CD4-positive, alpha-beta T cell (primary cell): ENCODE results near the gene PPP6C. TPM values are rescaled to one million over a fixed set of nuclear protein-coding genes. Genes with fewer than 3 reads are reported as not detected.
"Not testable (repeated sequence)": the region's sequence is repeated elsewhere in the genome, so short reads cannot be mapped to it uniquely, and the experiment has no call there.

Experiments used
- ATAC-seq: fragments of 200-7000 bp; cut with Tn5 transposase; one replicate; pipeline ENCODE4 v1.10.0; 2022; ENCODE audit warnings: mild to moderate bottlenecking; ENCODE audit not compliant: poor library complexity
- CTCF ChIA-PET: fragments of 350-600 bp; sonication (Branson Sonifier 250); formaldehyde crosslinking; loops from one replicate; lab custom pipeline; 2021; ENCODE audit warnings: antibody characterized with exemption, inconsistent platforms; lab: Charles Lee
- POLR2A ChIA-PET: fragments of 350-600 bp; sonication (Branson Sonifier 250); formaldehyde crosslinking; loops from one replicate; lab custom pipeline; 2021; ENCODE audit warnings: antibody characterized with exemption, inconsistent platforms; lab: Charles Lee
- DNase-seq, 14 experiments: peaks; one replicate each; pipeline ENCODE4 v3.0.0-alpha.2; 2013 to 2020; ENCODE audit warnings: mixed read lengths in 2 of 14
- H3K27ac ChIP-seq, 2 donors: one replicate each; pipeline versions ENCODE4 v1.5.1 to v1.7.0; 2013; ENCODE audit warnings: low read length in 2 of 2, low read depth in 1 of 2, mild to moderate bottlenecking in 1 of 2
- H3K27me3 ChIP-seq, 2 experiments: 1 replicate in 1 of 2; 2 replicates in 1 of 2; pipeline versions ENCODE4 v1.6.1 to v1.7.0; 2013; ENCODE audit warnings: low read length in 2 of 2, control low read depth in 1 of 2, mild to moderate bottlenecking in 1 of 2, moderate library complexity in 1 of 2; ENCODE audit not compliant: insufficient read depth in 2 of 2, control insufficient read depth in 1 of 2
- H3K36me3 ChIP-seq: one replicate; pipeline ENCODE4 v1.6.1; 2013; ENCODE audit warnings: low read length, control low read depth; ENCODE audit not compliant: insufficient read depth
- H3K4me1 ChIP-seq: one replicate; pipeline ENCODE4 v1.6.1; 2013; ENCODE audit warnings: low read length, control low read depth; ENCODE audit not compliant: insufficient read depth
- H3K4me3 ChIP-seq: one replicate; pipeline ENCODE4 v1.5.1; 2013; ENCODE audit warnings: mild to moderate bottlenecking, low read length, moderate library complexity
- H3K9me3 ChIP-seq, 2 experiments: 1 replicate in 1 of 2; 2 replicates in 1 of 2; pipeline versions ENCODE4 v1.6.1 to v1.7.0; 2013; ENCODE audit warnings: low read length in 2 of 2, mild to moderate bottlenecking in 2 of 2, control low read depth in 1 of 2, moderate library complexity in 1 of 2; ENCODE audit not compliant: control insufficient read depth in 1 of 2, insufficient read depth in 1 of 2
- H3K27ac Mint-ChIP-seq: one replicate; pipeline ENCODE4 v1.8.0; 2020; ENCODE audit warnings: mixed read lengths
- H3K27me3 Mint-ChIP-seq: one replicate; pipeline ENCODE4 v1.8.0; 2021; ENCODE audit warnings: mixed read lengths
- H3K36me3 Mint-ChIP-seq: one replicate; pipeline ENCODE4 v1.8.0; 2021; ENCODE audit warnings: low read depth, mixed read lengths
- H3K4me1 Mint-ChIP-seq: one replicate; pipeline ENCODE4 v1.8.0; 2021; ENCODE audit warnings: low read depth, mixed read lengths
- H3K4me3 Mint-ChIP-seq: one replicate; pipeline ENCODE4 v1.8.0; 2020; ENCODE audit warnings: mild to moderate bottlenecking, mixed read lengths
- H3K9me3 Mint-ChIP-seq: one replicate; pipeline ENCODE4 v1.8.0; 2020; ENCODE audit warnings: mixed read lengths
- CTCF ChIP-seq: fragments of 200-600 bp; IDR thresholded peaks from one replicate; pipeline ENCODE4 v1.8.0; 2022; ENCODE audit warnings: antibody characterized with exemption, mild to moderate bottlenecking
- intact Hi-C, 2 experiments: fragments of 100-400 bp; cut with DNase I in 1 of 2; cut with micrococcal nuclease in 1 of 2; formaldehyde crosslinking; loops; one replicate each; pipeline versions ENCODE4 v1.15.1 to v1.9.0; 2023 to 2025; cut with DNase I, micrococcal nuclease
- polyA plus RNA-seq, 2 donors: library from polyadenylated mRNA; unstranded; fragments of 120-200 nt; gene quantifications; one replicate each; pipeline ENCODE4 v1.2.1, GENCODE V29; 2013
- total RNA-seq, 174 experiments: library from RNA in 2 of 174; stranded (reverse) in 2 of 174; gene quantifications; one replicate each; pipeline ENCODE4 v1.2.3 and lab custom pipeline; 2021 to 2026

PPP6C gene
- total RNA-seq (10 to 100 TPM; 32.9 to 35.3 TPM), total RNA-seq (lab: John Stamatoyannopoulos, UW) (49.8 to 123 (median 77.2) reads per million in 172 experiments)
- 43.0 TPM for polyA plus RNA-seq (2013, experiment 1 of 2)
- 43.7 TPM for polyA plus RNA-seq (2013, experiment 2 of 2)

- ChIA-PET CTCF (interaction anchor here (0.7 kb wide), 1 partner anchor 10 kb away, joined by 4 read pairs; the partner anchor contains the start of gene RABEPK), POLR2A (interaction anchor here (1.0 to 3.7 kb wide), 4 partner anchors 10 to 248 kb away, joined by 3 to 36 read pairs (median 14); partner anchors contain the start of genes HSPA5 and RABEPK)
- Histone ChIP-seq H3K4me3 (peak within 1 kb of the TSS; percentile 100), H3K27me3 (no peaks in the 10 kb centered on the region), H3K27ac (peak within 1 kb of the TSS; percentile 95 to 98), H3K9me3 (no peaks in the 10 kb centered on the region), H3K36me3 (no peaks in the 10 kb centered on the region), H3K4me1 (peaks cover 77% of the 10 kb centered on the region)
- Mint-ChIP-seq H3K9me3 (no peaks in the 10 kb centered on the region), H3K4me3 (peak within 1 kb of the TSS; percentile 91), H3K36me3 (peaks cover 22% of the 10 kb centered on the region), H3K27ac (peak within 1 kb of the TSS; percentile 96), H3K27me3 (no peaks in the 10 kb centered on the region), H3K4me1 (peaks cover 73% of the 10 kb centered on the region)
- intact Hi-C loops, result loop anchor here (1.0 to 5.0 kb wide), 4 partner anchors 46 to 322 kb away; partner anchors contain the start of genes HSPA5 (in 2 of the 2) and SCAI (in 1 of the 2)
- ATAC-seq (peak; percentile 92), DNase-seq (peak; percentile 95 to 99 (median 97))
- TF ChIP-seq CTCF, result peak; percentile 63
Observed at GRCh38 chr9:125189361-125190289, at the start of gene PPP6C. Gene PPP6C, minus strand, starts transcription at chr9:125189803. Its CDS starts 85 bp downstream, at chr9:125189718.

- no peak for TF ChIP-seq CTCF
- POLR2A ChIA-PET, result interaction anchor here (2.7 kb wide), 1 partner anchor 44 kb away, joined by 13 read pairs; no protein-coding TSS in a partner anchor
- CTCF ChIA-PET, result no interaction called here
- ATAC-seq, result no peak
- no peaks in the 10 kb centered on the region for H3K9me3 ChIP-seq
- H3K27ac Mint-ChIP-seq, result peak overlapping the region; percentile 98
- peaks cover 71% of the 10 kb centered on the region for H3K4me1 Mint-ChIP-seq
- H3K36me3 ChIP-seq, result peaks cover 56% of the 10 kb centered on the region
- H3K9me3 Mint-ChIP-seq, result no peaks in the 10 kb centered on the region
- H3K27ac ChIP-seq, result no peak overlapping the region
- H3K27me3 ChIP-seq, result no peaks in the 10 kb centered on the region
- H3K4me3 ChIP-seq, result no peak overlapping the region
- H3K36me3 Mint-ChIP-seq, result peaks cover 79% of the 10 kb centered on the region
- H3K4me1 ChIP-seq, result peaks cover 38% of the 10 kb centered on the region
- intact Hi-C loops, result no loop called here
- H3K27me3 Mint-ChIP-seq, result no peaks in the 10 kb centered on the region
- peak overlapping the region; percentile 98 for H3K4me3 Mint-ChIP-seq
- no peak for DNase-seq
Observed at GRCh38 chr9:125238915-125239446, 49.4 kb upstream of the PPP6C start.

- TF ChIP-seq CTCF, result no peak
- intact Hi-C loops, result no loop called here
- POLR2A ChIA-PET, result interaction anchor here (0.6 to 2.7 kb wide), 3 partner anchors 43 to 84 kb away, joined by 3 to 13 read pairs (median 3); no protein-coding TSS in a partner anchor
- H3K27ac ChIP-seq, result peak overlapping the region in 1 of 2 donors; percentile 38
- ATAC-seq (no peak), DNase-seq (no peak)
- Mint-ChIP-seq H3K4me1 (peaks cover 71% of the 10 kb centered on the region), H3K27ac (peak overlapping the region; percentile 98), H3K4me3 (peak overlapping the region; percentile 98), H3K27me3 (no peaks in the 10 kb centered on the region), H3K36me3 (peaks cover 85% of the 10 kb centered on the region), H3K9me3 (no peaks in the 10 kb centered on the region)
- H3K4me1 ChIP-seq, result peaks cover 38% of the 10 kb centered on the region
- H3K27me3 ChIP-seq, result no peaks in the 10 kb centered on the region
- CTCF ChIA-PET, result no interaction called here
- peaks cover 59% of the 10 kb centered on the region for H3K36me3 ChIP-seq
- H3K9me3 ChIP-seq, result no peaks in the 10 kb centered on the region
- no peak overlapping the region for H3K4me3 ChIP-seq
Observed at GRCh38 chr9:125238127-125238914, 48.7 kb upstream of the PPP6C start.

- H3K9me3 ChIP-seq, H3K9me3 Mint-ChIP-seq, intact Hi-C loops, DNase-seq, H3K27me3 Mint-ChIP-seq, H3K27ac ChIP-seq, ATAC-seq, H3K4me3 ChIP-seq, H3K27me3 ChIP-seq: not testable (repeated sequence)
- peaks cover 28% of the 10 kb centered on the region for H3K4me1 ChIP-seq
- Mint-ChIP-seq H3K27ac (peak overlapping the region; percentile 98), H3K36me3 (peaks cover 88% of the 10 kb centered on the region), H3K4me3 (peak overlapping the region; percentile 25), H3K4me1 (peaks cover 63% of the 10 kb centered on the region)
- peaks cover 64% of the 10 kb centered on the region for H3K36me3 ChIP-seq
- ChIA-PET CTCF (interaction anchor here (0.6 kb wide), 1 partner anchor 54 kb away, joined by 3 read pairs; no protein-coding TSS in a partner anchor), POLR2A (interaction anchor here (0.6 to 2.7 kb wide), 2 partner anchors 42 to 638 kb away, joined by 3 to 13 read pairs; no protein-coding TSS in a partner anchor)
Observed at GRCh38 chr9:125236520-125237159, 47.0 kb upstream of the PPP6C start.
